ENCODE data around the gene MSRB1.
"Not testable (repeated sequence)": the region's sequence is repeated elsewhere in the genome, so short reads cannot be mapped to it uniquely, and the experiment has no call there.

MSRB1 gene

DNA sequence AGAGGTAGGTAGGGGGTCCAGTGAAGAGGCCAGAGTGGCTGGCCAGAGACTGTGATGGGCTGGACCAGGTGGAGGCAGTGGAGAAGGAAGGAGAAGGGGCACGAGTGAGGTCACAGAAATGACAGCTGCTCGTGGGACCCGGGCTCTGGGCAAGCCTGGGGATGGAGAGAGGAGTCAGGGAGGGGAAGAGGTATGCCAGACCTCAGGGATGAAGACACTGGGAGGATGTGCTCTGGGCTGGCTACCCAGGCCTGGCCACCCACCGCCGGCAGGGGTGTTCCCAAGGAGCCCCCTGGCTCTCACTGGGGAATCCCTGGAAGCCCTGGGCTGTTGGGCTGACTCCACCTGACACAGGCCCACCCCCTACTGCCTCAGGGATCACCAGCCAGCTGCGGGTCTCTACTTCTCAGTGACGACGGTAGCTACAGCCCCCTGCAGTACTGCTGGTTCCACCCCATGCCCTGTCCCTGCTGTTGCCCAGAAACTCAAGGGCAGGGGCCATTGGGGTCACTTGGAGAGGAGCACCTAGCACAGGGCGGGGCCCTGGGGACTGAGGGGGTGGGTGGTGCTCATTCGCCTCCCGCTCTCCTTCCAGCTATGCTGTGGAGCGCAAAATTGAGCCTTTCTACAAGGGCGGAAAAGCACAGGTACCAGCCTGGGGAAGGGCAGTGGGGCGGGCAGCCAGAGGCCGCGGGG, 30.6 kb upstream of the MSRB1 start:
- Mint-ChIP-seq H3K27ac (no peak overlapping the region), H3K4me3 (peak overlapping the region; percentile 95), H3K27me3 (no peaks in the 10 kb centered on the region), H3K9me3 (no peaks in the 10 kb centered on the region), H3K36me3 (ENCODE audit: low read depth) (peaks cover 71% of the 10 kb centered on the region), H3K4me1 (ENCODE audit: low read depth) (peaks cover 25% of the 10 kb centered on the region)
- no peak for DNase-seq

DNA sequence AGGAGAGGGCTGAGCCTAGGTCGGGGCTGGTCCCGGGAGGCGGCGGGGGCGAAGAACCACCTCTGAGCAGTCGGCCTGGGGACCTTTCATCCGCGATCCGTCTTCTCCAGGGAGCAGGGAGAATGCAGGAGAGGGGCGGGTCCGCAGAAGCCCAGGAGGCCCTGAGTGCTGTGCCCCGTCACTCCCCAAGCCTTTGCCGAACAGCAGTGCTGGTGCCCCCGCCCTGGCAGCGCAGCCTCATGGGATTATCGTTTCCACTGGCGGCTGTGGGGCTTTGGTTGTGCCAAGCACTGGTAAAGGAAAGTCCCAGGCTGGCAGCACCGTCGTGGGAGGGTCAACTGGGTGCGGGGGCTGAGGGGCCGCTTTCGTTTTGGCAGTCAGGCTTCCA, 29.5 kb upstream of the MSRB1 start:
- no peaks in the 10 kb centered on the region for H3K9me3 Mint-ChIP-seq
- peaks cover 25% of the 10 kb centered on the region for H3K4me1 Mint-ChIP-seq (ENCODE audit: low read depth)
- H3K36me3 Mint-ChIP-seq (ENCODE audit: low read depth): peaks cover 69% of the 10 kb centered on the region
- no peak for DNase-seq
- H3K27me3 Mint-ChIP-seq: no peaks in the 10 kb centered on the region
- peak overlapping the region; percentile 96 for H3K27ac Mint-ChIP-seq
- H3K4me3 Mint-ChIP-seq: peak overlapping the region; percentile 95

DNA sequence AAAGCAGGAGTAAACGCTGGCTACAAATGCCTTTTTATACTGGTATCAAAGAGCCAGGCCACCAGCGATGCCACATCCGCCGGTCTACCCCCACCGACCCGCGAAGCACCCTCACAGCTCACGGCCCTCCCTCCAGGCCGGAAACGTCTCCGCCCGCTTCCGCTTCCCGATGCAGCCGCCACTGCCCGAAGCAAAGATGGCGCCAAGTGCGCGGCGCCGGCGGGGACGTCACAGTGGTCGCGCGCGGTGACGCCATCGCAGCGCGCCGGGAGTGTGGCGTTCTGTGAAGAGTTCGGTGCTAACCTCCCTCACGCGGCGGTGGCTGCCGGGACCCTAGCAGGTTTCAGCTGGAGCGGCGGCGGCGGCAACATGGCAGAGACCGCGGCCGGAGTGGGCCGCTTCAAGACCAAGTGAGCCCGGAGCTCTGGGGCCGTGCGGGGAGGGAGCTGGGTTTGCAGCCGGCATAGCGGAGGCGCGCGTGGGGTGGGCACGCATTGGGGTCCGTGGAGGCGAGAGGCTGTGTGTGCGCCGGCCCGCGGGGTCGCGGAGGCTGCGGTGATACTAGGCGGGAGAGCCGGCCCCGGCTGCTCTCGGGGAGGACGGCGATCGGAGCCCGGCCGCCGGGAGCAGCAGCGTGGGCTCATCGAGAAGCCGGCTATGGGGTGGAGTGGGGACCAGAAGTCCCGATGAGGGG, 28.9 kb upstream of the MSRB1 start, which contains the start of gene TBL3:
Gene TBL3 (plus strand): TSS at position 258 of the 694 bp plus-strand sequence. CDS start 112 bp downstream, at position 370.
- Mint-ChIP-seq H3K27me3 (no peaks in the 10 kb centered on the region), H3K9me3 (no peaks in the 10 kb centered on the region), H3K36me3 (ENCODE audit: low read depth) (peaks cover 69% of the 10 kb centered on the region), H3K4me1 (ENCODE audit: low read depth) (peaks cover 25% of the 10 kb centered on the region), H3K27ac (peak within 1 kb of the TSS; percentile 96), H3K4me3 (peak within 1 kb of the TSS; percentile 95)
- peak; percentile 99 for DNase-seq

DNA sequence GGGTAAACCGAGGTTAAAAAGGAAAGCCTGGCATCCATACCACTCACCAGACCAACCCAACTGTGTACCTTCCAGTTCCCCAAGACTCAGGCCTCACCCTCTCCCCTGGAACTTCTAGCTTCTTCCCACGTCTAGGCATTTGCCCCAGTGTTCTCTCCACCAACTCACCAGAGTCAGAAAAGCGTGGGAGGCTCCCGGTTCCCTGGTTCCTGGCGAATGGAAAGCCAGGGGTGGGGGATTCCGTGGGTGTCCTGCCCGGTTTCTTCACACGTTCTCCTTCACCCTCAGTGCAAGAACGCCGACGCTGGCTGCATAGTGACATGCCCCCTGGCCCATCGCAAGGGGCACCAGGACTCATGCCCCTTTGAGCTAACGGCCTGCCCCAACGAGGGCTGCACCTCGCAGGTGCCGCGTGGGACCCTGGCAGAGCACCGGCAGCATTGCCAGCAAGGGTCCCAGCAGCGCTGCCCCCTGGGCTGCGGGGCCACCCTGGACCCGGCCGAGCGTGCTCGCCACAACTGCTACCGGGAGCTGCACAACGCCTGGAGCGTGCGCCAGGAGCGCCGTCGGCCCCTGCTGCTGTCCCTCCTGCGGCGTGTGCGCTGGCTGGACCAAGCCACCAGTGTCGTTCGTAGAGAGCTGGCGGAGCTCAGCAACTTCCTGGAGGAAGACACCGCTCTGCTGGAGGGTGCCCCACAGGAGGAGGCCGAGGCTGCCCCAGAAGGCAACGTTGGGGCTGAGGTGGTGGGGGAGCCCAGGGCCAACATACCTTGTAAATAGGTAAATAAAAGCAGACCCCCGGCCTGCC, 25.4 kb upstream of the MSRB1 start:
- H3K4me3 Mint-ChIP-seq: no peak overlapping the region
- no peak for DNase-seq
- H3K27ac Mint-ChIP-seq: no peak overlapping the region
- H3K9me3 Mint-ChIP-seq: no peaks in the 10 kb centered on the region
- peaks cover 31% of the 10 kb centered on the region for H3K4me1 Mint-ChIP-seq (ENCODE audit: low read depth)
- no peaks in the 10 kb centered on the region for H3K27me3 Mint-ChIP-seq
- H3K36me3 Mint-ChIP-seq (ENCODE audit: low read depth): peaks cover 63% of the 10 kb centered on the region

DNA sequence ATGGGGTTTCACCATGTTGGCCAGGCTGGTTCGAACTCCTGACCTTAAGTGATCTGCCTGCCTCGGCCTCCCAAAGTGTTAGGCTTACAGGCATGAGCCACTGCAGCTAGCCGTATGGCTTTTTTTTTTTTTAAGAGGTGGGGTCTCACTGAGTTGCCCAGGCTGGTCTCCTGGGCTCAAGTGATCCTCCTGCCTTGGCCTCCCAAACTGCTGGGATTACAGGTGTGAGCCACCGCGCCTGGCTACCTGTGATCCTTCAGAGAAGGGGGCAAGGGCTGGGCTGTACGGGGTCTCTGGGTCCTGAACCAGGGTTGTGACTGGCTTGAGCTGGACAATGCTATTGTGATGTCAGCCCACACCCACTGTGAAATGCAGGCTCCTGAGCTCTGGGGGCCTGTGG, 23.5 kb upstream of the MSRB1 start, which contains the start of gene RNF151:
Gene RNF151 (plus strand): TSS at position 397 of the 400 bp plus-strand sequence. CDS start 26 bp downstream, outside the sequence.
- Mint-ChIP-seq H3K27me3 (no peaks in the 10 kb centered on the region), H3K4me3 (peak within 1 kb of the TSS; percentile 87), H3K36me3 (ENCODE audit: low read depth) (peaks cover 64% of the 10 kb centered on the region), H3K4me1 (ENCODE audit: low read depth) (peaks cover 34% of the 10 kb centered on the region), H3K9me3 (no peaks in the 10 kb centered on the region), H3K27ac (peak within 1 kb of the TSS; percentile 94)
- no peak for DNase-seq

DNA sequence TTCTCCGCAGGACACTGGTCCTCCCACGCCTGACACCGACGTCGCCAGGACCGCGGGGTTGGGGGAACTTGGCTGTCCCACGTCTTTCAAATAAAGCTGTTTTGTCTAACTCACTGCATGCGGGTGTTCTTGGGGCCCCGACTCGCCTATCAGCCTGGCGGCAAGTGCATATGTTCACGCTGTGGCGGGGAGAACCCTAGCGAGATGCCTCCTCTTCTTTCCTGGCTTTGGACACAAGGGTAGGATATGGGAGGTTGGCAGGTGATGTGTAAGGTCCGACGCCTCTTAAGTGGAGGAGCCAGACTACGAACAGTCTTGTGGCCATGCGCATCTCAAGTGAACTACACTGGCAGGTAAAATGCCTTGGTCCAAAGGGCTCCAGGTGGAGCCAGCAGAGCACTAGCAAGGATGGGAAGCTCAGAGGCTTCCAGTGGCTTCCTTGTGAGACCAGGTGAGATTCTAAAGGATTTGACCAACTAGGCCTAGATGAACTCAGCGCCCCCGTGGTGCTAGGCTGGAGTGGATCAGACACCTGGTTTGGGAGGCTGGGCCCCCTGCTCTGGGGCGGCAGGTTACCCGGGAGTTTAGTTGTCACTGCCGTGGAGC, 22.5 kb upstream of the MSRB1 start:
- Mint-ChIP-seq H3K4me1 (ENCODE audit: low read depth) (peaks cover 37% of the 10 kb centered on the region), H3K9me3 (no peaks in the 10 kb centered on the region), H3K36me3 (ENCODE audit: low read depth) (peaks cover 71% of the 10 kb centered on the region), H3K4me3 (peak overlapping the region; percentile 87), H3K27ac (peak overlapping the region; percentile 94), H3K27me3 (no peaks in the 10 kb centered on the region)
- DNase-seq: no peak

DNA sequence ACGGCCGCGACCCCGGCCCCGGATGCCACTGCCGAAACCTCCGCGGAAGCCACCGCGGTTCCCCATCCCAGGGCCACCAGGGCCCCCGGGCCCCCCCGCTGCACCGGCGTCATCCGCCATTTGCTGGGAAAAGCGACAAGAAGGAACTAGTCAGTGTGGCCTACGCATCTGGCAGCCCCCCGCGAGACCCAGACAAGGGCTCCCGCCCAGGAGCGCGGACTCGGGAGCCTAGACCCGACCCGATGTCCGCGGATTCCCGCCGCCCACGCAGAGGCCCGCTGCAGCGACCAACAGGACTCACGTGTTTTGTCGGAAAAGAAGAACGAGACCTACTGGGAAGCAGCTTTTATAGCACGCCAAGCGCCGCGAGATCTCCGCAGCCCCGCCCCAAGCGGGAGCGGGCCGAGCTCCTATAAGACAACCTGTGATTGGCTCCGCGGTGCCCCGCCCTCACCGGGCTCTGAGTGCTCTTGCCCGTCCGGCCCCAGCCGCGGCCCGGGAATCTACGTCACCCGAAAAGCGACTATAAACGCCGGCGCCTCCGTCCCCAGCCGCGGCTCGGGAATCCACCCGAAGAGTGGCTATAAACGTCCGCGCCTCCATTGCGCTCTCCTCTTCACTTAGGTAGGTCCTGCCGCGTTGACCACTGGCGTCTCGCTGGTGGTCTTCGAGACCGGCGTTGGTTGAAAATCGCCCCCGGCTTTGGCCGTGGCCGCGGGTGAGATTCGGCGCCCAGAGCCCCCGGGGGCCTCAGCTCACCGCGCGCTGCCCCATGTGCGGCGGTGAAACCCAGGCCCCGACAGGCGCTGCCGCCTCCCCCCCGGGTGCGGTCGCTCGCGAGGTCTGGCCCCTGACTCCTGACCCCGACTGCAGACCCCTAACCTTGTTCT, 21.8 kb upstream of the MSRB1 start, which contains the start of gene RPS2:
Gene RPS2 (minus strand): TSS at position 321 of the 890 bp plus-strand sequence. CDS start 201 bp downstream, at position 120.
- H3K4me1 Mint-ChIP-seq (ENCODE audit: low read depth): peaks cover 37% of the 10 kb centered on the region

DNA sequence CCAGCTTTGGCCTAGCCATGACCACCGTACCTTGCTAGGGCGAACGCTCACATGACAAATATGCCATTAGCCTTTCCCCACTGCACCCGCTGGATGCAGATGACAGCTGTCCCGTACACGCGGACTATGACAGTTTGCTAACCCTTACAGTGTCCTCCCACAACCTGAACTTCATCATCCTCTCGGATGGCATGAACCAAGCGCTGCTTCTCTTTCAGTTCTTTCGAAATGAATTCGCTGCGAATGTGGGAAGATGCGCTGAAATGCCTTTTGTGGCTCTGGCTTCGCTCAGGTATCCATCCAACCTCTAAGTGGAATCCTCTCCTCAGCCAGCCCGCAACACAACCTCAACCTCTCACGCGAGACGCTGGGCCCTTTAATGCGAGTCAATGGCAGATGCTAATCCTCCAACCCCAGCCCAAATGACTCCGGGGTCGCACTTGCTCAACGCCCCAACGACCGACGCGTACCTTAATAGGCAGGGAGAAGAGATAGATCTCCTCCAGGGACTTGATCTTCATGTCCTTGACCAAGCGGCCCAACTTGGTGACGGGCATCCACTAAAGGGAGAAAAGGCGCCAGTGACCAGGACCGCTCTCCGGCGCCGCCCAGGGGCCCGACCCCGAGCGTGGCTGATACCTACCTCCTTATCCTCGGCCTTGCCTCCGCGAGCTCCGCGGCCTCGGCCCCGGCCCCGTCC, 21.0 kb upstream of the MSRB1 start:
- DNase-seq: no peak

More for the DNA sequence above, 21.8 kb upstream of the MSRB1 start, which contains the start of gene RPS2:
- Mint-ChIP-seq H3K9me3 (no peaks in the 10 kb centered on the region), H3K27me3 (no peaks in the 10 kb centered on the region), H3K36me3 (ENCODE audit: low read depth) (peaks cover 77% of the 10 kb centered on the region), H3K27ac (peak within 1 kb of the TSS; percentile 94), H3K4me3 (peak within 1 kb of the TSS; percentile 87)
- DNase-seq: peak; percentile 99

DNA sequence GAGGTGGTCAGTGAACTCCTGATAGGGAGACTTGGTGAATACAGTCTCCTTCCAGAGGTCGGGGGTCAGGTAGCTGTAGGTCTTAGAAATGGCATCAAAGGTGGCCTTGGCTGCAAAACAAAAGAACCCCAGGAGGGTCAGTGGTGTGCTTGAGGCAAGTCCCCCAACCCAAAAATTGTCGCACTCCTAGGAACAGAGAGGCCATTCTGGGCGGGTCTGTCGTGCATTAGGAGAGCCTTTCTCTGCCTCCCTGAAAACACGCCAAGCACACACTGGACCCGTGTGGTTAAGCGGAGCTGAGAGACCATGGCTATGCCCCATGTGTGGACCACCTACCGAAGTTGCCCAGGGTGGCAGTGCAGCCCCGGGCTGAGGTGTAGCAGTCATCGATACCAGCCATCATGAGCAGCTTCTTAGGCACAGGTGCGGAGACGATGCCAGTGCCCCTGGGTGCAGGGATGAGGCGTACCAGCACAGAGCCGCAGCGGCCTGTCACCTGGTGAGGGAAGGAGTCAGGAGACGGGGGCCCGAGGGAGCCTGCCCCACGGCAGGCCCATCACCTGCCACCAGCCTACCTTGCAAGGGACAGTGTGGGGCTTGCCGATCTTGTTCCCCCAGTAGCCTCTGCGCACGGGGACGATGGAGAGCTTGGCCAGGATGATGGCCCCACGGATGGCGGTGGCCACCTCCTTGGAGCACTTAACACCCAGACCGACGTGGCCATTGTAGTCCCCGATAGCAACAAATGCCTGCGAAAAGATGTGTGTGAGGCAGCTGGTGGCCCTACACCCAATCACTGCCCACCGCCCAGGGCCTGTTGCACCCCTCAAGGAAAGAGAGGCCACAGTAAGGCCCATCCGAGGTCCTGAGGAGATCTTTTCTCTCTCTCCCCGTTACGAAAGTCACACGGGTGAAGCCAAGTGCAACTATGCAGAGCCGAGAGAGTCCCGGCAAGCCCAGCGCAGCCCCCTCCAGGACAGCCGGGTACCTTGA, 19.5 kb upstream of the MSRB1 start:
- H3K9me3 Mint-ChIP-seq: not testable (repeated sequence)
- Mint-ChIP-seq H3K4me1 (ENCODE audit: low read depth) (peaks cover 43% of the 10 kb centered on the region), H3K36me3 (ENCODE audit: low read depth) (peaks cover 72% of the 10 kb centered on the region)

More for the DNA sequence above, 21.0 kb upstream of the MSRB1 start:
- Mint-ChIP-seq H3K9me3 (no peaks in the 10 kb centered on the region), H3K27ac (peak overlapping the region; percentile 94), H3K36me3 (ENCODE audit: low read depth) (peaks cover 81% of the 10 kb centered on the region), H3K4me1 (ENCODE audit: low read depth) (peaks cover 39% of the 10 kb centered on the region), H3K4me3 (peak overlapping the region; percentile 87), H3K27me3 (no peaks in the 10 kb centered on the region)

DNA sequence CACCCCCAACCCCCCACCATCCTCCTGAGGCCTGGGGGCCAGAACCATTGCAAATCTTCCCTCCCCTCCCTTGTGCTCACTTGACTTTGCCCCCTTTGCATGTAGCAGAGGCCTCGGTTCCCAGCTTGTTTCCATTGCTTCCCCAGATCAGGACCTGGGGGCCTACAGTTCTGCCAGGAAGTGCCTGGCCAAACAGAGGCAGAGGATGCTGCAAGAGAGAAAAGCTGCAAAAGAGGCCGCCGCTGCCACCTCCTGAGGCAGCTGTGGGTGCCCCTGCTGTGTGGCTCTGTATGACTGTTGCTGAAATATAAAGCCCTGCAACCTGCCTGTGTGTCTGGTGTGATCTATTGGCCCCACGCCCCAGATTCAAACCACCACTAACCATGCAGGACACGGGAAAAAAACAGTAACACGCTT, 18.7 kb upstream of the MSRB1 start:
- H3K27ac Mint-ChIP-seq: peak overlapping the region; percentile 94

More for the DNA sequence above, 19.5 kb upstream of the MSRB1 start:
- H3K4me3 Mint-ChIP-seq: peak overlapping the region; percentile 87
- peak; percentile 50 for DNase-seq
- H3K27ac Mint-ChIP-seq: peak overlapping the region; percentile 94
- not testable (repeated sequence) for H3K27me3 Mint-ChIP-seq

DNA sequence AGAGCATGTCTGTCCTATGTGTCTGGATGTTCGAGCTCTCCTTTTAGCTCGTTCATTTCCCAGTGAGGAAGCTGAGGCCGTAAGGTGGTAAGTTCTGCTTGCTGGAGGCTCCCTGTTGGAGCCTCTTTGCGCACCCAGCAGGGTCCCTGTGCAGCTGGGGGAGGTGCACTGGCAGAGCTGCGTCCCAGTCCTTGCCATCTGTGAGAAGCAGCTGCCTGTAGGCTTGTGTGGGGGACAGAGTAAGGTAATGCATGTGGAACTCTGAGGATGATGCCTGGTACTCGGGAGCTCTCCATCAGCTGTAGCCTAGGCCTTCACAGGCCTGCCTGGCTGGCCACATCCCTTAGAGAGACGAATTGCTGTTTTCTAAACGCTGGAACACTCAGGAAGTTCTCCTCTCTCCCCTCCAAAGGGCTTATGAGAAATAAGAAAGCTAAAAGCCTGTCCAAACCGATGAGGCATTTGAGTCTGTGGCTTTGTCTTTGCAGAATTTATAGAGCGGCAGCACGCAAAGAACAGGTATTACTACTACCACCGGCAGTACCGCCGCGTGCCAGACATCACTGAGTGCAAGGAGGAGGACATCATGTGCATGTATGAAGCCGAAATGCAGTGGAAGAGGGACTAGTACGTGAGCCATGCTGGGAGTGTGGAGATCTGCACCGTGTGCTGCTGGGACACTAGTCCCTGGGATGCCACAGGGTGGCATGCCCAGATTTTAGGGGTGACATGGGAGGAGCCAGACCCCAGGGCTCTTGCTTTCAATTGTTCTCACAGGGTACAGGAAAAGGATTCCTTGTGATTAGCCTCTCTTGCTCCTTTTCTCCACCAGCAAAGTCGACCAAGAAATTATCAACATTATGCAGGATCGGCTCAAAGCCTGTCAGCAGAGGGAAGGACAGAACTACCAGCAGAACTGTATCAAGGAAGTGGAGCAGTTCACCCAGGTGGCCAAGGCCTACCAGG, 17.9 kb upstream of the MSRB1 start:
- Mint-ChIP-seq H3K36me3 (ENCODE audit: low read depth) (peaks cover 64% of the 10 kb centered on the region), H3K4me3 (peak overlapping the region; percentile 87), H3K9me3 (no peaks in the 10 kb centered on the region), H3K27ac (peak overlapping the region; percentile 94), H3K27me3 (no peaks in the 10 kb centered on the region), H3K4me1 (ENCODE audit: low read depth) (peaks cover 43% of the 10 kb centered on the region)
- peak; percentile 77 for DNase-seq

More for the DNA sequence above, 18.7 kb upstream of the MSRB1 start:
- H3K4me1 Mint-ChIP-seq (ENCODE audit: low read depth): peaks cover 43% of the 10 kb centered on the region
- H3K27me3 Mint-ChIP-seq: no peaks in the 10 kb centered on the region
- DNase-seq: peak; percentile 63
- peaks cover 65% of the 10 kb centered on the region for H3K36me3 Mint-ChIP-seq (ENCODE audit: low read depth)
- H3K4me3 Mint-ChIP-seq: peak overlapping the region; percentile 87
- no peaks in the 10 kb centered on the region for H3K9me3 Mint-ChIP-seq

Data from activated T-cell treated with anti-CD3 and anti-CD28 coated beads, Interleukin-2, amount 50 U/mL, for 24 hours (primary cell).